ENCODE measurements around the gene PPP4C.
A peak's percentile ranks its signal among the peaks of the same experiment; 100 is the strongest.

Gene PPP4C

DNA sequence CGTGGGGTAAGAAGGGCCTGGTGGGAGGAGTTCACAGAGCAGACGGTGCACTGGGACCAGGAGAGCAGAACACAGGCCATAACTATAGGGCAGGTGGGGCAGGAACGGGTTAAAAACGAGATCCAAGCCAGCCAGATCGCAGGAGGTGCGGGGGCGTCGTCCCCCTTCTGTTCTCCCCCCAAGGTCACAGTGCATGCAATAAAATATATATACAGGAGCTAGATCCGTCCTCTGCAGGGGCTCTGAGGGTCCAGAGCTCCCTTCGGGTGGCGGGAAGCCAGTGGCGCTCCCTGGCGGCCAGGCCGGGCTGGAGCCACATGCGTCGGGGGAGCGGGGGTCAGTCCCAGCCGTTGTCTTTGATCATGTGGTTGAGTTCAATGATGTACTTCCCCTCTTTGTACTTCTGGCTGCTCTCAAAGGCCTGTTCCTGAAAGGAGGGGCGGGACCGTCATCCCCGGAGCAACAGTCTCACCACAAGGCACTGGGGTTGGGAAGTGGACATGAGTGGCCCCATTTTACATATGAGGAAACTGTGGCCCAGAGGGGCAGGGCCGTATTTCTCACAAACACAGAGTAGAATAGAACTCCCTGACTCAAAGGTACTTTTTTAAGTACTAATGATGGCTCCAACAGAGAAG lies 16.7 kb downstream of the PPP4C start:
- Histone ChIP-seq H3K4me2 (ENCODE audit: low read length) (peak overlapping the region; percentile 100), H3K27ac (ENCODE audit: low read length) (peak overlapping the region; percentile 85), H3K27me3 (ENCODE audit: low read depth, low read length) (no peaks in the 10 kb centered on the region), H3K9me3 (ENCODE audit: insufficient read depth, low read length) (peaks cover 11% of the 10 kb centered on the region; the same call in 1 of the 2 replicates), H3K9ac (ENCODE audit: low read length) (peak overlapping the region; percentile 100), H3K4me3 (ENCODE audit: low read length) (peak overlapping the region; percentile 99), H3K4me1 (ENCODE audit: low read length) (peaks cover 7% of the 10 kb centered on the region), H3K79me2 (ENCODE audit: low read length) (no peaks in the 10 kb centered on the region), H4K20me1 (ENCODE audit: insufficient read depth, low read length) (no peaks in the 10 kb centered on the region), H3K36me3 (replicated peaks; ENCODE audit: low read depth, low read length) (peaks cover 4% of the 10 kb centered on the region), H2AFZ (ENCODE audit: low read depth, low read length) (peak overlapping the region; percentile 86)
- no peak for TF ChIP-seq EZH2phosphoT487 (IDR thresholded peaks at IDR 0.05; ENCODE audit: low read depth)
- TF ChIP-seq, protein P1, sequence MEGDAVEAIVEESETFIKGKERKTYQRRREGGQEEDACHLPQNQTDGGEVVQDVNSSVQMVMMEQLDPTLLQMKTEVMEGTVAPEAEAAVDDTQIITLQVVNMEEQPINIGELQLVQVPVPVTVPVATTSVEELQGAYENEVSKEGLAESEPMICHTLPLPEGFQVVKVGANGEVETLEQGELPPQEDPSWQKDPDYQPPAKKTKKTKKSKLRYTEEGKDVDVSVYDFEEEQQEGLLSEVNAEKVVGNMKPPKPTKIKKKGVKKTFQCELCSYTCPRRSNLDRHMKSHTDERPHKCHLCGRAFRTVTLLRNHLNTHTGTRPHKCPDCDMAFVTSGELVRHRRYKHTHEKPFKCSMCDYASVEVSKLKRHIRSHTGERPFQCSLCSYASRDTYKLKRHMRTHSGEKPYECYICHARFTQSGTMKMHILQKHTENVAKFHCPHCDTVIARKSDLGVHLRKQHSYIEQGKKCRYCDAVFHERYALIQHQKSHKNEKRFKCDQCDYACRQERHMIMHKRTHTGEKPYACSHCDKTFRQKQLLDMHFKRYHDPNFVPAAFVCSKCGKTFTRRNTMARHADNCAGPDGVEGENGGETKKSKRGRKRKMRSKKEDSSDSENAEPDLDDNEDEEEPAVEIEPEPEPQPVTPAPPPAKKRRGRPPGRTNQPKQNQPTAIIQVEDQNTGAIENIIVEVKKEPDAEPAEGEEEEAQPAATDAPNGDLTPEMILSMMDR (IDR thresholded peaks at IDR 0.05; ENCODE audit: low read depth, low read length): peak; percentile 82

DNA sequence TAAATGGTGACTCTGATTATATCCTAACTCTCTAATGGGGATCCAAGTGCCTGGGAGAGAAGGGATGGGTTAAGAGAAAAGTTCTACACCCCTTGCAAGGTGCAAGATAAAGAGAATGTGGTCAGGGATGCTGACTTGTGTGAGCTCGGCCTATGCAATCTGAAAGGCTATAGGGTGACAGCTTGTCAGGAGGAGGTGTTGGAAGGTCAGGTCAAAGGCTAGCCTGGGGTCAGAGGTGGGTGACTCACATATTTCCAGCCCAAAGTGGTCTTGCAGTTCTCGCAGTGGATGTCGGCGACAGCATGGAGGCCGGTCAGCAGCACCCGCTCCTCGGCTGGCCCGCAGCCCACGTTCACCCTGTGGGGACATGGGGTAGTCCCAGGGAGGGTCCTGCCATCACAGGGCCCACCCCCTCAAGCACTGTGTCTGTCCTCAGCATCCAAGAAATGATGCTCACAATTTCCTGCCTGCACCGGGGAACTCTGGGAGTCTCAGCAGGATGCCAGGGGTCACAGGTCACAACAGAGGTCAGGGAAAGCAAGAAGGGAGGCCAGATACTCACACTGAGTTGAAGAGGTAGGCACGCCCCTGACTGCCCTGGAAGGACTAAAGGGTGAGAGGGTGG lies 18.9 kb downstream of the PPP4C start:
- H3K27ac ChIP-seq (ENCODE audit: low read length): no peak overlapping the region
- no peak overlapping the region for H3K4me2 ChIP-seq (ENCODE audit: low read length)
- peaks cover 11% of the 10 kb centered on the region; the same call in 1 of the 2 replicates for H3K9me3 ChIP-seq (ENCODE audit: insufficient read depth, low read length)
- peaks cover 4% of the 10 kb centered on the region for H3K36me3 ChIP-seq (replicated peaks; ENCODE audit: low read depth, low read length)
- H3K27me3 ChIP-seq (ENCODE audit: low read depth, low read length): no peaks in the 10 kb centered on the region
- H3K4me1 ChIP-seq (ENCODE audit: low read length): peaks cover 7% of the 10 kb centered on the region
- H3K9ac ChIP-seq (ENCODE audit: low read length): no peak overlapping the region
- no peak overlapping the region for H3K4me3 ChIP-seq (ENCODE audit: low read length)
- no peak overlapping the region for H2AFZ ChIP-seq (ENCODE audit: low read depth, low read length)
- H4K20me1 ChIP-seq (ENCODE audit: insufficient read depth, low read length): no peaks in the 10 kb centered on the region
- TF ChIP-seq, protein P1 (IDR thresholded peaks at IDR 0.05; ENCODE audit: low read depth, low read length): no peak
- no peak for TF ChIP-seq EZH2phosphoT487 (IDR thresholded peaks at IDR 0.05; ENCODE audit: low read depth)
- no peaks in the 10 kb centered on the region for H3K79me2 ChIP-seq (ENCODE audit: low read length)

DNA sequence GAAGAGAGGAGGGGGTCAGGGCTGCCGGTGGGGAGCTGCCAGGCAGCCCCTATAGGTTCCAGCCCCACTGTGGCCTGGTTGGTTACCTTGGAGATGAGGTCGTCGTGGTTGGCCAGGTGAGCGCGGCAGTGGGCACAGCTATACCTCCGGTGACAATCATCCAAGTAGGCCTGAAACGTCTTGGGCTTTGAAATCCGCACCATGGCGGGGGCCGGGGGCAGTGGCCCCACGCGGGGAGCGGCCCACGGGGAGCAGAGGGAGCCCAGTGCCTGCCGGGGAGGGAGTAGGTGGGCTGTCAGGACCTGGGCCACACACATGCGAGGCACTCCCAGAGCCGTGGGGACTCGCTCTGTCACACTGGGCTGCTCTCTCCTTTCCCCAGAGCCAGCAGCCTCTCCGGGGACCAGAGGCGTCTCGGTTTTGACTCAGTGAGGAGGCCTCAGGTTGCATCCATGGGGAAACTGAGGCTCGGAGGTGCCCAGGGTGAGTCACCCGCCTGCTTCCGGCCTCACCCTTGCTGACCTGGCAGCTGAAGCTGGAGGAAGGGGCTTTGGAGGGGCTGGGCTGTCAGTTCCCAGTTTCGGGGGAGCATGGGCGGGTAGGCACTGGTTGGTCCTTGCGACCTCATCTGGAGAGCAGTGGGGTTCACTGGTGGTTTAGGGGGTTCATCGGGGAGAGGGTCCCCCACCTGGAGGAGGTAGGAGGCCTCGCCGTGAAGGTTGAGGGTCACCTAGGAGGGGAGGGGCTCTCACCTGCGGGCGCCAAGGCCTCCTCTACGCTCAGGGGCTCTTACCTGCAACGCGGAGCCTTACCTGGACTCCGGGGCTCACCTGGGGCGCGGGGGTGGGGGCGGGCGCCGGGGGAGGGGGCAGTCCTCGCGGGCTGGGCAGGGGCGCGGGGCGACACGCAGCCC lies 19.6 kb downstream of the PPP4C start:
- Histone ChIP-seq H3K79me2 (ENCODE audit: low read length) (no peaks in the 10 kb centered on the region), H3K9ac (ENCODE audit: low read length) (no peak overlapping the region), H3K4me2 (ENCODE audit: low read length) (no peak overlapping the region), H3K27ac (ENCODE audit: low read length) (no peak overlapping the region), H3K9me3 (ENCODE audit: insufficient read depth, low read length) (peaks cover 11% of the 10 kb centered on the region; the same call in 1 of the 2 replicates), H3K36me3 (replicated peaks; ENCODE audit: low read depth, low read length) (peaks cover 4% of the 10 kb centered on the region), H4K20me1 (ENCODE audit: insufficient read depth, low read length) (no peaks in the 10 kb centered on the region), H3K27me3 (ENCODE audit: low read depth, low read length) (no peaks in the 10 kb centered on the region), H2AFZ (ENCODE audit: low read depth, low read length) (no peak overlapping the region), H3K4me3 (ENCODE audit: low read length) (no peak overlapping the region), H3K4me1 (ENCODE audit: low read length) (peaks cover 7% of the 10 kb centered on the region)
- TF ChIP-seq, protein P1 (IDR thresholded peaks at IDR 0.05; ENCODE audit: low read depth, low read length): no peak
- no peak for TF ChIP-seq EZH2phosphoT487 (IDR thresholded peaks at IDR 0.05; ENCODE audit: low read depth)
